HG02678 (cell line): ENCODE results near the gene SLC1A1.
"Not testable (repeated sequence)": the region's sequence is repeated elsewhere in the genome, so short reads cannot be mapped to it uniquely, and the experiment has no call there.

ENCODE experiments used
- ATAC-seq: cut with Tn5 transposase; IDR thresholded peaks from one replicate; pipeline ENCODE4 v1.9.1; 2021; ENCODE audit warnings: mild to moderate bottlenecking, moderate library complexity; ENCODE audit not compliant: unreplicated experiment

SLC1A1 gene

GRCh38 chr9:4574657-4575243, 84.5 kb downstream of the SLC1A1 start:
- ATAC-seq = peak; percentile 66

GRCh38 chr9:4575997-4576396, 85.7 kb downstream of the SLC1A1 start:
- ATAC-seq = no peak

GRCh38 chr9:4576448-4576847, 86.2 kb downstream of the SLC1A1 start:
- ATAC-seq = no peak

GRCh38 chr9:4579001-4579400, 88.7 kb downstream of the SLC1A1 start:
- ATAC-seq = no peak

- ATAC-seq = no peak
These were observed 90.9 kb downstream of the SLC1A1 start for GRCh38 chr9:4581035-4581760.

- ATAC-seq = no peak
These were observed 91.7 kb downstream of the SLC1A1 start for GRCh38 chr9:4581861-4582565.

GRCh38 chr9:4583001-4583400, 92.7 kb downstream of the SLC1A1 start:
- ATAC-seq = no peak

- no peak for ATAC-seq
These were observed 94.4 kb downstream of the SLC1A1 start for GRCh38 chr9:4584636-4585035.

- no peak for ATAC-seq
These were observed 94.9 kb downstream of the SLC1A1 start for GRCh38 chr9:4585135-4585534.

GRCh38 chr9:4588721-4589120, 98.5 kb downstream of the SLC1A1 start:
- no peak for ATAC-seq

GRCh38 chr9:4590430-4591122, 100.3 kb downstream of the SLC1A1 start:
- ATAC-seq = no peak

- ATAC-seq = no peak
These were observed 100.8 kb downstream of the SLC1A1 start for GRCh38 chr9:4591123-4591500.

- ATAC-seq = no peak
These were observed 102.0 kb downstream of the SLC1A1 start for GRCh38 chr9:4592295-4592694.

- no peak for ATAC-seq
These were observed 102.6 kb downstream of the SLC1A1 start for GRCh38 chr9:4592886-4593285.

- no peak for ATAC-seq
These were observed 104.3 kb downstream of the SLC1A1 start for GRCh38 chr9:4594545-4594944.

- no peak for ATAC-seq
These were observed 104.7 kb downstream of the SLC1A1 start for GRCh38 chr9:4594994-4595393.

- ATAC-seq = peak; percentile 67
These were observed 106.1 kb downstream of the SLC1A1 start for GRCh38 chr9:4596165-4596922.

- no peak for ATAC-seq
These were observed 110.1 kb downstream of the SLC1A1 start for GRCh38 chr9:4600368-4600767.

GRCh38 chr9:4603830-4604229, 113.6 kb downstream of the SLC1A1 start:
- no peak for ATAC-seq

- peak; percentile 81 for ATAC-seq
These were observed 114.4 kb downstream of the SLC1A1 start for GRCh38 chr9:4604678-4605095.

- ATAC-seq = not testable (repeated sequence)
These were observed 115.8 kb downstream of the SLC1A1 start for GRCh38 chr9:4606033-4606432.
